GM21423 (cell line): ENCODE results near the gene PDK2.

Experiments used
- ATAC-seq: cut with Tn5 transposase; IDR thresholded peaks from one replicate; pipeline ENCODE4 v1.9.1; 2021; ENCODE audit warnings: mild to moderate bottlenecking, moderate library complexity; ENCODE audit not compliant: unreplicated experiment

Gene PDK2

DNA sequence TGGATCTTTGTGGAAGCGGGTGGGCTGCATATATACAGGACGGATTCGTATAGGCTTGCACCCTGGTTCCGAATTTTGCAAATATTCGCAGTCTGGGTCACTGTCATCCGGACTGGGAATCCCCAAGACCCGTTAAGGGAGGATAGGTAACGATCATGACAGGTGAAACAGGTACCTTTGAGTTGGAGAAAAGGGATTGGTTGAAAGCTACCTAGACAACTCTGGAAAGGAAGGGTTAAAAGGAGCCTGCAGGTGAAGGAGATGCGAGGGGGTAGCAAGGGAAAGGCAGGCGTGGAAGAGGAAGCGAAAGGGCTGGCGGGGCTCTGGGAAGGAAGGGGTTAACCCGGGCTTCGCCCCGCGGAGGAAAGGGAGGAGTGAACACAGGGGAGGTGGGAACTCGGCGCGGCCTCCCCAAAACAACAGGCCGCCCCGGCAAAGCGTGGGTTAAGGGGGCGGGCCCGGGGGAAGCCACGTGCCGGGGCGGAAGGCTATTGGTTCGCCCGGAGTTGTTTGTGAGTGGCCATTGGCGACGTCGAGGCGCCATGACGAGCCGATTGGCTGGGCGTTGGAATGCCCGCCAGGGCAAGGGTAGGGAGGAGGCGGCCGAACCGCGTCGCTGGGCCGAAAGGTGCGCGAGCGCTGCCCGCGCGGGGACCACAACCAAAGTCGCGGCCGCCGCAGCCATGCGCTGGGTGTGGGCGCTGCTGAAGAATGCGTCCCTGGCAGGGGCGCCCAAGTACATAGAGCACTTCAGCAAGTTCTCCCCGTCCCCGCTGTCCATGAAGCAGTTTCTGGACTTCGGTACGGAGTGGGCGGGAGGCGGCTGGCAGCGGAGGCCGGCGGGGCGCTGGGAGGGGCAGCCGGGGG lies at the start of gene PDK2:
PDK2 (plus strand) TSS at position 599 of the 867 bp plus-strand sequence; CDS start at position 684, 85 bp downstream.
- ATAC-seq = peak; percentile 87

DNA sequence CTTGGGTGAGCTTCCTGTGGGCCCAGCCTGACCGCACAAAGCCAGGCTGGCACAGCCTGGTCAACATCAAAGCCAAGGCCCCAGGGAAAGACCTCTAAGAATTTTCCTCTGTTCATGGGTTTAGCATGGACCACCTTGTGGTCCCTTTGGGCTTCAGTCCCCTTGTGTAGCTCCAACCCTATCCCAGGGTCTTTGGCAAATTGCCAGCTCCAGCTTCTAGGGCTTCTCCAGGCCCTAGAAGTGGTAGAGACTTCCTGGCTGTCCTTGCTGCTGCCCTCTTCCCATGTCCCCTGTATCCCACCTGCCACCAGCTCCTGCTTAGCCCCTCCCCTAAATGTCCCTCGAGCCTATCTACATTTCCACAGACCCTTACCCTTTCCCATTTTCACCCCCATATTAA lies 49.0 kb upstream of the PDK2 start:
- no peak for ATAC-seq

DNA sequence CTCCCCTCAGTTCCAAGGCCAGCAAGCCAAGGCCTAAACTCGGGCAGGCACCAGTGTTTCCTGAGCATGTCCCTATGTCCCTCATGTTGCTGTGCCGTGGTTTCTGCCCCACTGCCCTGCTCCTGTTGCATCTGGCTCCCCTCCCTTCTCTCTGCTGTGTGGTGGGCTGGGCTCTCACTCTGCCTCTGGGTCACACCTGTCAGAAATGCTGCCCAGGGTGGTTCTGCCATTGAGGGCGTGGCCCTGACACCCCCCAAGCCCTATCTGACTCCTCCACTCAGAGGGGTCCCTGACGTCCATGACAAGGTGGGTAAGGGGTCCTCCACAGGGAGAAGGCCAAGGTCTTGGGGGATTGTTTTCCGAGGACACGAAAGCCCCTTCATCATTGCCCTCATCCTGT lies 48.5 kb upstream of the PDK2 start:
- no peak for ATAC-seq

DNA sequence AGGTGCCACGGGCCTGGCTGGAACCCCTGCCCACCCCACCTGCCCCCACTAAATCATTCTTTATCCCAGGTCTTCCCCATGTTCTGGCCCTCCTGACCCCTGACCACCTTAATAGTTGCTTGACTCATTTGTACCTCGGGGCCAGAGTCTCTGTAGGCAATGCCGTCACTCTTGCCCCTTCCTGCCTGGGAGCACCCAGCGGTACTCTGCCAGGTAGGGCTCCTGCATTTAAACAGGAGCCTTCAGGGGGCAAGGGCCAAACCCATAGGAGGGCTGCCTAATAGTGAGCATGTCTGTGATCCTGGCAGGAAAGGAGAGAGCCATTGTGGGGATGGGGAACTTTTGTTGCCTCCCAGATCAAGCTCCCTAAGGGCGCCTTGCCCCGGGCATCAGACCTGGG lies 48.1 kb upstream of the PDK2 start:
- ATAC-seq = no peak

DNA sequence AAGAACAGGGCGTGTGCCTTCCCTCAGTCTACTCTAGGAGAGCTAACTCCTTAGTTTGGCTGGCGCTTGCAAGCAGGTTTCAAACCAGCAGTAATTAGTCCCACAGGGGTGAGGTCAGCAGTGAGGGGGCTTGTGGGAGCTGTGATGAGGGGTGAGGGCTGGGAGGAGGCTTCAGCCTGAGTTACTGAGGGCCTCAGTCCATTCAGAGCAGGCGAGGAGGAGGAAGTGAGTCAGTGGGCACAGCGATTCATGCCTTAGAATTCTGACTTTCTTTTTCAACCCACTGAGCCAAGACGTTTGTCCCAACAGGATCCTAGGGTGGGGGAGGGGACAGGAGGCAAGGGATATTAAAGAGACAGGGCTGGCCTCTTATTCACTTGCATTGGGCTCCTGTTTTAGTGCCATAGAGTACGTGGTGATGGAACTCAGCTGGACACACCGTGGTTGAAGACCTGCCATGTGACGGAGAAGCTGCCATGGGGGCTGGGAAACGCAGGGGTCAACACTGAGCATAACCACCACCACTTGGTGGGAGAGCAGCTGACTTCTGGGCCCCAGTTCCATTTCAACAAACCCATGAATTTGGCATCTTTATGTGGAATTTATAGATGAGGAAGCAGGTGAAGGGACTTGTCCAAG lies 47.5 kb upstream of the PDK2 start:
- ATAC-seq = no peak

DNA sequence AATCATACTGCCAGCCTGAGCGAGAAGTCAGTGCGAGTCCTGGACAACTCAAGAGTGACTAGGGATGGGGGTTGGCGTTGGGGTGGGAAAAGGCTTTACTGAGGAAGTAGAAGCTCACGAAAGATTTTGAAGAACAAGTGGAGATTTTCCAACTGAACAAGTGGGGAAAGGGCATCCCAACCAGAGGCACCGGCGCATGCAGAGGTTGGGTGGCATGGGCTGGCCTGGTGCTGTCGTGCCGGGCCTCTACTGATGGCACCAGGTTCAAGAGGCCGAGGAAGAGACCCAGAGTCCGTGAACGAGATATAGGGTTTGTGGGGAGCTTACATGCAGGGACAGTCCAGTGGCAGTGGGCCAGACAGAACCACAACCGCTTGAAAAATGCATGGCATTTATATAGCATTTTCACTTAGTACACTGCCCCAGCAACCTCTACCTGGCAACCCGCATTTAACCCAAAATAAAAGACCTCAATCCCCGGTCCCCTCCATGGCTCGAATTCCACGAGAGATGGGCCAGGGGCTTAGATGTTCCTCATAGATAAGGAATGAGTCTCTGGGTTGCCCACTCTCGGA lies 46.9 kb upstream of the PDK2 start:
- ATAC-seq = no peak

DNA sequence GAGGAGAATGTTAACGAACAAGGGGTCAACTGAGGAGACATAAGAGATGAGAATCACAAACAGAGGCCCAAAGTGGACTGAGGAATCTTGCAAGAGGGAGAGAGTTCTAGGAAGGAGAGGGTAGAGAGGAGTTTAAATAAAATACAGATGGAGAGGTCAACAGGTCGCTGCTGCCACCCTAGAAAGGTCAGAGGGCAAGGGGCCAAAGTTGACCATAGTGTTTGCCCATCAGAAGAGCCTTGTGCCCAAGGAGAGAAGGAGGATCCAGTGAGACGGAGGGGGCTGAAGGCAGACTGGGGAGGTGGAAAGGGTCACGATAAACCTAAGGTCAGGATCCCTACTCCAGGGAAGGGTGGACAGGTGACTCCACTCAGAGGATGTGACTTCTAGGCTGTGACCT lies 46.2 kb upstream of the PDK2 start:
- no peak for ATAC-seq

DNA sequence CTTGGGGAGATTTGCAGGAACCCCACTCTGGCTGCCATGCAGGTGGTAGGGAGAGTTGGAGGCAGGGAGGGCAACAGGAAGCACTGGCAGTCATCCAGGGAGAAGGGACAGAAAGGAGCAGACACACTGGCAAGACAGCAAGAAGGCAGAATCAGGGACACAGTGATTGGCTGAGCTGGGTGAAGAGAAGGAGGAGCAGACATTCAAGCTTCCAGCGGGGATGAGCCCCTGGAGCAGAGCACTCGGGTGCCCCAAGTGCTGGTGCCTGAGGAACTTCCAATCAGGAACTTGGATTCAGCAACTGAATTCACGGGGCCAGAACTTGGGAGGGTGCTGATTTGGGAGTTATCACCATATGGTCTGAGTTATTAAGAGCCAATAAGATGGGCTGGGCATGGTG lies 45.5 kb upstream of the PDK2 start:
- ATAC-seq = no peak

DNA sequence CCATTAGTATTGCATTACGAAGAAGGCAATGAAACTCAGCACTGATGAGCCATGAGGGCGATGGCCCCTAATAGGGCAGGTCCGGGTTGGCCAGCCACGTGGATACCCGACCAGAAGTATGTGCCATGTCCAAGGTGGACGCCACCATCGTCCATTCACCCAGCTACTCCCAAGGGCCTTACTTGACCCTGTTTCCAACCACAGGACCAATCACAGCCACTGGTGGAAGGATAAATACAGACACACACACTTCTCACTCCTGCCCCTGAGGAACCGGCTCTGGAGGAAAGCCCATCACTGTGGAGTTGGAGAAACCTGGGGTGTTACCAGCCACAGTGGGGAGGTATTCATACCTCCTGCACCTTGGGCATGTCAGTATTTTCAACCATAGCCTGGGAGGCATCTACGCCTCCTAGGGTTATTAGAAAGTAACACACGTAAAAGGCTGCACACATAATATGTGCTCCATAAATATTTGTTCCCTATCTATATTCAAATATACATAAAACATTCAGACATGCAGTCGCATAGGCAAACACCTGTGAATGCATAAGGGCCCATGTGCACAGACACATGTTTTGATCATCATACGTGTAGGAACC lies 44.6 kb upstream of the PDK2 start:
- no peak for ATAC-seq

DNA sequence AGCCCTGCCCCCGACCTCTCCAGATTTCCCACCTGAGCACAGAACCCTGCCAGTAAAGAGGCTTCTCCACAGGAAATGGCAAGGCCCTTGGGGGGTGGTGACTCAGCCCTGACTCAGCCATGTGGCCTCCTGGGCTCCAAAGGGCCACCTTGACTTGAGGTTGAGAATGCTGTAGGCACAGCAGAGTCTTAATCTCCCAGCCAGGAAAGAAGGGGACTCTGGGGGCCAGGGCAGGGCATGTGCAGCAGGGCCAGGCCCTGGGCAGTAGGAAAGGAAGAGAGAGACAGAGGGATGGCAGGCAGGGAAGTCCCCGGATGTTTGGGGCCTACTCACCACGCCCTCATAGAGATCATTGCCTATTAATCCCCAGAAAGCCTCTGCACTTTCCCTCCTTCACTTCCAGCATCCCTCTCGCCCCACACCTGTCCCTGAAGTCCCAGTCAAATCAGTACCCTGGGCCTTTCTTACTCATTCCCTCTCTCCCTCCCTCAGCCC lies 44.0 kb upstream of the PDK2 start:
- no peak for ATAC-seq

DNA sequence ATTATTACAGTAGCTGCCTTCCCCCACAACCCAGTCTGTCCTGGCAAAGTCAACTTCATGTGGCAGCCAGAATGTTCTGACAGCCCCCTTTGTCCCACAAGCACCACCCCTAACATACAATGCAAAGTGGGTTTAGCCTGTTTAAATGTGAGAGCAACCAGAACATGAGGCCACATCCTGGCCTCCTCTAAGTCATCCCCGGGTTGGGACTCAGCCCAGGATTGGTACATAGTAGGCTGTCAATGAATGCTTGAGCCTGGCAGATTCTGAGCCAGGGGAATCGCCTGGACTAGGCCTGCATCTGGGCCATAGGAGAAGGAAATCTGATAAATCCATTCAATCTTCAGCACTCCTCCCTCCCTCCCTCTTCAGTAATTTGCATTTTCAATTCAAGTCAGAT lies 43.5 kb upstream of the PDK2 start:
- ATAC-seq = no peak

DNA sequence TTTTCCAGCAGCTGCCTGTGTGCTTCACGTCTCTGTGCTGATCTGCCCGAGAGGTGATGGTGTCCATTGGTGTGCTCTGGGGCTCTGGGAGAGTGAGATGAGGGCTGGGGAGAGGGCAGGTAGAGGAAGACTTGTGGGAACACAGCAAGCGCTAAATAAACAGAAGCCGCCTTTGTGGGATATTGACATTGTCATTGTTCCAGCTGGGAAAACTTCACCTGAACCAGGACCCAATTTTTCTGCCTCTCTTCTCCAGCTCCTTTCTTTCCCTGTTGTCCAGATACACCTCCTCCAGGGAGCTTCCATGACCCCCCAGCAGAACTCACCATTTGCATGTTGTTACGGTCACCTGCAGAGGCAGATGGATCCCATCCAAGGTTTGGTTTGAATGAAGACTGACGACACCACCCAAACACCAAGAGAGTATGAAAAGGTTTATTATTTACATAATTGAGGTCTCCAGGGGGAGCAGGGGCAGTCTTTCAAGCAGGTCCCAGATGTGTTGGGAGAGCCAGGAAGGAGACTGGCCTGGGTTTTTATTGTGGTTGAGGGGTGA lies 42.8 kb upstream of the PDK2 start:
- no peak for ATAC-seq

DNA sequence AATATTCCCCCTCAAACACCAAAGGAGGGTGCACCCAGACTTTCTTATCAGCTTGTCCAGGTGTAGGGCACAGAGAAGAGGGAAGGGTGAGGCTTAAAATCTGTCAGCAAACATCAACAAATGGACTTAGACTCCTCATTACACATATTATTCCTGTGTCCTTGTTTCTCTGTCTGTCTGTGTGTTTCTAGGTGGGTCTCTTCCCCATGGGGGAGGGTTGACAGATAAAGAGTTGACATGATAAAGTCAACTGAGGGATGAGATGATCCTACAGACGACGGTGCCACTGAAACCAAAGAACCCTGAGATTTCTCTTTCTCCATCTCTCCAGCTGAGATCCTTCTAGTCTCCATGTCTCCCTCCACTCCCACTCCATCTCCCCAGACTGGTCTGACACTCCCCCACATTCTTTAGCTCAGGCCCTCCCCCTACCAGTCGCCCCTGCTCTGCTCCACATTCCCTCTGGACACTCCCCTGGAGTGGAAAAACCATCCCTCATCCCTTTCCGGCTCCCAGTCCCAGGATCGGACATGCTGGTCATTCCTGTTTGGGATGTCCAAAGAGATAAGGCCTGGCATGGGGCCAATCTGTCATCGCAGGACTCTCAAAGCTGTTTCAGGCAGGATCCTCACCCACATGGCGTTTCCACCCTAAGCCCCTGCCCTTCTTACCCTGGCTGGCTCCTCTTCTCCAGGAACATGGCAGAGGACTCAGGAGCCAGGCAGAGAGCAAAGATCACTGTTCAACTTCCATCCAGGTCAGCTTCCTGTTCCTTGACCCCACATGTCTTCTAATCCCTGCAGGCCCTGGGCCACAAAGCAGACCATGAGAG lies 42.1 kb upstream of the PDK2 start:
- ATAC-seq = no peak

DNA sequence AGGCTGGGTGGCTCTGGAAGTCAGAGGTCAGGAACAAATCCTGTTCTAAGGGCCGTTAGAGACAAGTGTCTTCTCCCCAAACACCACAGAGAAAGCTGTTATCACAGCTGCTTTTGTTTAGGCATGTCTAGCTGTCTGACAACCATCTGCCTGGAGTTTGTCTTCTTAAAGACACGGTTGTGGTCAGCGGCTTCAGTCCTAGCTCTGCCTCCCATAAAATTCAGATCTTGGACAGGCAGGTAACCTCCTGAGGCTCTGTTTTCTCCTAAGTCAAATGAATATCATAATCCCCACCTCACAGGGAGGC lies 41.5 kb upstream of the PDK2 start:
- ATAC-seq = no peak

DNA sequence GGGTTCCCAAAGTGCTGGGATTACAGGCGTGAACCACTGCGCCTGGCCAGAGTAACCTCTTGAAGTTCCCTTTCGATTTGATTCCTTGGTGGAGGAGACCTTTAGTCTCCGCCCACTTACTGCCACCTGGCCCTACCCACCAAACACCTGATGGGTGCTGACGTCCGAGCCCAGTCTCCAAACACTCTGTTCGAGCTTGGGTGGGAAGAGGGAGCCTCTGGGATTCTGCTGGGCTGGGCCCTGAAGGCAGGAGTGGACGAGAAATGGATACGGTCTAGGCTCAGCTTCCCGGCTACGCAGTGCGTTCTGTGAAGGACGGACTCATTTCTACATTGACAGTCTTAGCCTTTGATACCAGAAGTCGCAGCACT lies 40.1 kb upstream of the PDK2 start:
- ATAC-seq = no peak

DNA sequence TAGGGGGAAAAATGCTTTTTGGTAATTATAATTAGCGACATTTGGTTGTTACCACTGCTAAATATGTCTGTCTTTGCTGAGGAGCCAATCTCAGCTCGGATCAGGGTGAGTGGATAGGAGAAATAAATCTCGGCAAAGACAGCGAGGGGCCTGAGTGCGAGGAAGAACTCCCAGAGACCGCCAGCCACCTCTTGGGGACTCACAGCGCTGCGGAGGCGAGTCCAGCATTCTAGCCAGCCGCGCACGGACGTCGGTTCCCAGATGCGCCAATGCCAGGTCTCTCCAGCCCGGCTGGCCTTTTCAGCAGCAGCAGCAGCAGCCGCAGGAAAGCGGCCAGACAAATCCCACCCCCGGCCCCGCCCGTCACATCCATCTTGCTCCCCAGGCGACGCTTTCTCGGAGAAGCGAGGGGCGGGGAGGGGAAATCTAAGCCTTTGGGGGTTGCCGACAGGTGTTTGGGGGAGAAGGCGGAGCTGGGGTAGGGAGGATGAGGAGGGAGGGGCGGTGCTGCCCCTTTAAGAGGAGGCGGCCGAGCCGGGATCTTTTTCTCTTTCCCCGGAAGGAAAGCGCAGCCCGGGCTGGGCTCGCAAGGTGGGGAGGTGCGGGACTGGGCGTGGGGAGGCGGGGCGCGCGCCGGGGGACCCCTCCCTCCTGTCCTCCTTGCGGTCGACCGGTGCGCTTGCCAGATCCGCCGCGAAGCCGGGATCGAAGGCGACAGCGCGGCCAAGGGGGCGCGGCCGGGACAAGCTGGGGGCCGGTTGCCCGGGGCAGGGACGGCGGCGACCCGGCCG lies 39.5 kb upstream of the PDK2 start, which contains the start of gene ITGA3:
ITGA3 (plus strand) TSS at position 685 of the 791 bp plus-strand sequence. CDS start 330 bp downstream, outside the sequence.
- peak; percentile 40 for ATAC-seq

DNA sequence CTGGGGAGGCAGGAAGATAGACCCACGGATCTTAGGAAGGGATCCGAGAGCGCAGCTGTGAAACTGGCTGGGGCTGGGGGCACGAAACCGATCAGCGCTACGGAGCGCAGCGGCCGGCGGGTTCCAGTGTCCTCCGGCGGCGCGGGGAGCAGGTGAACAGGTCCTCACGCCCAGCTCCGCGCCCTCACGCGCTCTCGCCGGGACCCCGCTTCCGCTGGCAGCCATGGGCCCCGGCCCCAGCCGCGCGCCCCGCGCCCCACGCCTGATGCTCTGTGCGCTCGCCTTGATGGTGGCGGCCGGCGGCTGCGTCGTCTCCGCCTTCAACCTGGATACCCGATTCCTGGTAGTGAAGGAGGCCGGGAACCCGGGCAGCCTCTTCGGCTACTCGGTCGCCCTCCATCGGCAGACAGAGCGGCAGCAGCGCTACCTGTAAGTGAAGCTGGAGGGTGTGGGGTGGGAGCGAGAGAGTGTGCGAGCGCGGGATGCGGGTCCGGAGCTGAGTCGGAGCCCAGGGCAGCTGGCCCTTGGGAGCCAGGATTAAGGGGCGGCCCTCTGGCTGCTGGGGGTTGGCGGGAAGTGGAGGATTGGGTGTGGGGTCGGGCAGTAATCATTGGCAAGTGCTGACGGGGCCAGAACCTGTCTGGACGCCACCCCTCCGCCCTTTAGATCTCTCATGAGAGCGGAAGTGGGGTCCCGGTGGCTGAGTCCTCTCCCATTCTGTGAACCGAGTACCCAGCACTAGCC lies 38.8 kb upstream of the PDK2 start:
- peak; percentile 31 for ATAC-seq

DNA sequence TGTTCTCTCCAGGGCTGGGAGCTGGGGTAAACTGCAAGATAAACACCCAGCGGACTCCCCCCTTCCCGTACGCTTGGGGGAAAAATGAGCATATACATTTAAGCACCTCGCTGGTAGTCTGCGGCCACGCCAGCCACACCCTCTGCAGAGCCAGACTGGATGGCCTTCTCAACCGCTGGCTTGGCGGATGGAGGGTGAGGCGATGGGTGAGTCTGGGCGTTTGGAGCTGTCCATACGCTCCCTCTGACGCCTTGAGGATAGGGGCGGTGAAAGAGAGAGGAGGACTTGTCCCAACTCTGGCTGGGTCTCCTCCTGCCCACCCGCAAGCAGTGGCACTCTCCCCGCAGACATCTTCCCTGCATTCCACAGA lies 38.2 kb upstream of the PDK2 start:
- no peak for ATAC-seq

DNA sequence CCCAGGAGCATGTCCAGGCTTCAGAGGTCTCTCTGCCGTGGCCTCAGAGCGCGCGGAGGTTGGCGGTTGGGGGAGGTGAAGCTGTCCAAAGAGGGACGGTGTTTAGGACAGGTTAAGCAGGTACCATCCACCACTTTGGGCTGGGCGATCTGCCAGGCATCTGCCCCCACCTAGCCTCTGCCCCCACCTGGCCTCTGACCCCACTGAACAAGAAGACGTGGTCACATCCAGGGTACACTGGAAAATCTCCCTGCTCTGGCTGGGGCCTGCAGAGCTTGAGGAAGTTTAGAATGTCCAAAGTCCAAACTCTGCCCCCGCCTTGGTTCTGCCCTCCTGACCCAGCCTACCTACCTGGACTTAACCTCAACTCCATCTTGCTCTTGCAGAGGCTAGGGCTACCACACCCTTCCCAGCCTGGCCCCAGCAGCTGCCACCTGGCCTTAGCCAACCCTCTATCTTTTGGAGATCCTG lies 37.6 kb upstream of the PDK2 start:
- no peak for ATAC-seq
